ENCODE measurements around the gene MARCHF11.

Gene MARCHF11

DNA sequence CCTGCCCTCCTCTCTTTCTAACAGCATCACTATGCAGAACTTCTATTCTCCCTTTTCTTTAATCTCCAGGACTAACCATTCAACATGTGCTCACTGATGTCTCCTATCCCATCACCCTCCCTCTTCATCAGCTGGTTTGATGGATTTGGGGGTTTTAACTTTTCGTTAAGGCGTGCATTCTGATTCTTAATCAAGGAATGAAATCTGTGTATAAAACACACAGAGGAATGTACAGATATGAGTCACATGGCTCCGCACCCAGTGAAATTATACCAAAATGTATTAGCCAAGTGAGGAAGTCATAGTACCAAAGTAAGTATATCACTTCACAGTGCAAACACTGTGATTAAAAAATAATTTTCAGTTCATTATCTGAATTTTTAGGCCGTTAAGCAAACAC is 35.2 kb downstream of the MARCHF11 start:
- ATAC-seq (ENCODE audit: insufficient read depth, low read depth) (no peak), DNase-seq (no peak)
- no peaks in the 10 kb centered on the region for H4K20me1 ChIP-seq (ENCODE audit: insufficient read depth, low read length)
- H3K36me3 ChIP-seq (ENCODE audit: insufficient read depth, low read length): no peaks in the 10 kb centered on the region
- no peak overlapping the region for H2AFZ ChIP-seq (ENCODE audit: low read depth, low read length)
- no peak overlapping the region for H3K4me3 ChIP-seq (ENCODE audit: low read depth in 1 of 2, low read length in 2 of 2)
- H3K9me3 ChIP-seq (ENCODE audit: insufficient read depth, low read length, severe bottlenecking): peaks cover under 1% of the 10 kb centered on the region
- TF ChIP-seq, protein P1, sequence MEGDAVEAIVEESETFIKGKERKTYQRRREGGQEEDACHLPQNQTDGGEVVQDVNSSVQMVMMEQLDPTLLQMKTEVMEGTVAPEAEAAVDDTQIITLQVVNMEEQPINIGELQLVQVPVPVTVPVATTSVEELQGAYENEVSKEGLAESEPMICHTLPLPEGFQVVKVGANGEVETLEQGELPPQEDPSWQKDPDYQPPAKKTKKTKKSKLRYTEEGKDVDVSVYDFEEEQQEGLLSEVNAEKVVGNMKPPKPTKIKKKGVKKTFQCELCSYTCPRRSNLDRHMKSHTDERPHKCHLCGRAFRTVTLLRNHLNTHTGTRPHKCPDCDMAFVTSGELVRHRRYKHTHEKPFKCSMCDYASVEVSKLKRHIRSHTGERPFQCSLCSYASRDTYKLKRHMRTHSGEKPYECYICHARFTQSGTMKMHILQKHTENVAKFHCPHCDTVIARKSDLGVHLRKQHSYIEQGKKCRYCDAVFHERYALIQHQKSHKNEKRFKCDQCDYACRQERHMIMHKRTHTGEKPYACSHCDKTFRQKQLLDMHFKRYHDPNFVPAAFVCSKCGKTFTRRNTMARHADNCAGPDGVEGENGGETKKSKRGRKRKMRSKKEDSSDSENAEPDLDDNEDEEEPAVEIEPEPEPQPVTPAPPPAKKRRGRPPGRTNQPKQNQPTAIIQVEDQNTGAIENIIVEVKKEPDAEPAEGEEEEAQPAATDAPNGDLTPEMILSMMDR (IDR thresholded peaks at IDR 0.05; ENCODE audit: borderline replicate concordance, extremely low read depth, low read length, poor library complexity, severe bottlenecking): no peak
- TF ChIP-seq EZH2 (IDR thresholded peaks at IDR 0.05; ENCODE audit: borderline replicate concordance, low read depth, low read length, severe bottlenecking): no peak
- no peak overlapping the region for H3K4me2 ChIP-seq (ENCODE audit: insufficient read depth, low read length)
- no peaks in the 10 kb centered on the region for H3K27me3 ChIP-seq (ENCODE audit: insufficient read depth, low read length, poor library complexity)
- H3K79me2 ChIP-seq (ENCODE audit: insufficient read depth, low read length): no peaks in the 10 kb centered on the region
- H3K27ac ChIP-seq (ENCODE audit: low read length): no peak overlapping the region
- H3K4me1 ChIP-seq (ENCODE audit: insufficient read depth, low read length): peaks cover 20% of the 10 kb centered on the region
- H3K9ac ChIP-seq (ENCODE audit: low read depth, low read length): no peak overlapping the region

- TF ChIP-seq, protein P1 (IDR thresholded peaks at IDR 0.05; ENCODE audit: borderline replicate concordance, extremely low read depth, low read length, poor library complexity, severe bottlenecking): no peak
- no peak for TF ChIP-seq EZH2 (IDR thresholded peaks at IDR 0.05; ENCODE audit: borderline replicate concordance, low read depth, low read length, severe bottlenecking)
- H2AFZ ChIP-seq (ENCODE audit: low read depth, low read length): no peak overlapping the region
- peaks cover 8% of the 10 kb centered on the region for H3K9me3 ChIP-seq (ENCODE audit: insufficient read depth, low read length, severe bottlenecking)
- ATAC-seq (ENCODE audit: insufficient read depth, low read depth): no peak
- H3K36me3 ChIP-seq (ENCODE audit: insufficient read depth, low read length): no peaks in the 10 kb centered on the region
- peaks cover 20% of the 10 kb centered on the region for H3K4me1 ChIP-seq (ENCODE audit: insufficient read depth, low read length)
- no peak overlapping the region for H3K27ac ChIP-seq (ENCODE audit: low read length)
- no peak overlapping the region for H3K4me3 ChIP-seq (ENCODE audit: low read depth in 1 of 2, low read length in 2 of 2)
- no peak overlapping the region for H3K4me2 ChIP-seq (ENCODE audit: insufficient read depth, low read length)
- no peaks in the 10 kb centered on the region for H4K20me1 ChIP-seq (ENCODE audit: insufficient read depth, low read length)
- DNase-seq: no peak
- H3K79me2 ChIP-seq (ENCODE audit: insufficient read depth, low read length): no peaks in the 10 kb centered on the region
- no peaks in the 10 kb centered on the region for H3K27me3 ChIP-seq (ENCODE audit: insufficient read depth, low read length, poor library complexity)
- no peak overlapping the region for H3K9ac ChIP-seq (ENCODE audit: low read depth, low read length)
These were observed 36.1 kb downstream of the MARCHF11 start for GRCh38 chr5:16143361-16144049.

GRCh38 chr5:16140944-16141343 is 38.6 kb downstream of the MARCHF11 start:
- Histone ChIP-seq H3K4me1 (ENCODE audit: insufficient read depth, low read length) (peaks cover 20% of the 10 kb centered on the region), H3K9me3 (ENCODE audit: insufficient read depth, low read length, severe bottlenecking) (peaks cover 19% of the 10 kb centered on the region), H3K36me3 (ENCODE audit: insufficient read depth, low read length) (no peaks in the 10 kb centered on the region), H3K4me2 (ENCODE audit: insufficient read depth, low read length) (no peak overlapping the region), H3K9ac (ENCODE audit: low read depth, low read length) (no peak overlapping the region), H4K20me1 (ENCODE audit: insufficient read depth, low read length) (no peaks in the 10 kb centered on the region), H3K27me3 (ENCODE audit: insufficient read depth, low read length, poor library complexity) (no peaks in the 10 kb centered on the region), H2AFZ (ENCODE audit: low read depth, low read length) (no peak overlapping the region), H3K4me3 (ENCODE audit: low read depth in 1 of 2, low read length in 2 of 2) (no peak overlapping the region), H3K27ac (ENCODE audit: low read length) (peak overlapping the region; percentile 66), H3K79me2 (ENCODE audit: insufficient read depth, low read length) (no peaks in the 10 kb centered on the region)
- TF ChIP-seq, protein P1 (IDR thresholded peaks at IDR 0.05; ENCODE audit: borderline replicate concordance, extremely low read depth, low read length, poor library complexity, severe bottlenecking): no peak
- no peak for TF ChIP-seq EZH2 (IDR thresholded peaks at IDR 0.05; ENCODE audit: borderline replicate concordance, low read depth, low read length, severe bottlenecking)
- ATAC-seq (ENCODE audit: insufficient read depth, low read depth) (peak; percentile 70), DNase-seq (peak; percentile 45)
